GM19025 (cell line): Measurements from ENCODE around the gene NPLOC4.
"Not testable (repeated sequence)": the region's sequence is repeated elsewhere in the genome, so short reads cannot be mapped to it uniquely, and the experiment has no call there.

Experiments
- ATAC-seq: cut with Tn5 transposase; IDR thresholded peaks from one replicate; pipeline ENCODE4 v1.9.1; 2021; ENCODE audit warnings: mild to moderate bottlenecking, low read depth, moderate library complexity; ENCODE audit not compliant: unreplicated experiment

The NPLOC4 gene

DNA sequence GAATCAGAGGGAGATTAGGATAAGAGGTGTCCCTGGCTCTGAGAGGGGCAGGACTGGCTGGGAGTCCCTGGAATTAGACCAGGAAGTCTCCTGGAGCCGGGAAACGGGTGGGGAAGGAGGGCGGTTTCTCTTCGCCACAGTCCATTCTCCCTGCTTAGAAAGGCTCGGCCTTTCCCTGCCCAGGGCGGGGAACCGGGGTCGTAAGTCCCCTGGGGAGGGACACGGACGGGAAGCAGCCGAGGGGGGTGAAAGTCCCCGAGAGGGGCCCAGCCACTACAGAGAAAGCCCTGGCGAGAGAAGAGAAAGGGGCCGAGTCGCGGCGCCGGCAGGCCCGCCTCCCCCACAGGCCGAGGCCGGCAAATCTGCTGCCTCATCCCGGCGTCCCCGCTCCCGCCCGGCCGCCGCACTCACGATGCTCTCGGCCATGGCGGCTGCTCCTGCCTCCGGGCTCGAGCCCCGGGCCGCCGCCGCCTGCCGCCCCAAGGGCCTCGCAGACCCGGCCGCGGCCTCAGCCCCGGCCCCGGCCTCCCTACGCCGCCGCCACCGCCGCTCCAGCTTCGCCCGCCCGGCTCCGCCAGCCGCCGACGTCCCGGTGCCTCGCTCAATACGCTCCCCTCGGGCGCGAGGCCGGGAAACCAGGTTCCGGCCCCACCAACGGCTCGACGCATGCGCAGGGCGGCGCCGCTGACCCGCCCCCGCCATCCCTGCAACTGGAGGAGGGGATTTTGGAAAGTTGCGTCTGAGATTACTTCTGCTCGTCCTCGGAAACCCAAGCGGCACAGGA lies at the start of gene NPLOC4, which contains the start of gene TSPAN10:
Gene NPLOC4 (minus strand): TSS at position 608 of the 784 bp plus-strand sequence. CDS start 182 bp downstream, at position 426.
Gene TSPAN10 (plus strand): TSS at position 692 of the 784 bp plus-strand sequence. CDS start 5,217 bp downstream, outside the sequence.
- ATAC-seq = peak; percentile 85

DNA sequence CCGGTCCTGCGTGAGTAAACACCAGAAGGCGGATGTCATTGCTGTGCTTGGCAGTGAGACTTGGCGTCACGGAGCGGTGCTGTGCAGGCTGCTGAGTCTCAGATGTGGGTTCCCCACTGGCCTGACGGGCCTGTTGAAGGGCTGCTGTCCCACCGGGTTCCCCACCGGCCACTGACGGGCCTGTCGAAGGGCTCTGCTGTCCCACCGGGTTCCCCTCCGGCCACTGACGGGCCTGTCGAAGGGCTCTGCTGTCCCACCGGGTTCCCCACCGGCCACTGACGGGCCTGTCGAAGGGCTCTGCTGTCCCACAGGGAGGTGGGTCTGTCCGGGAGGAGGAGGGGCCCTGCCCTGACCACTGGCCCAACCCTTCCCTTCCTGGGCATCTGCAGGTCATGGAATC lies 49.7 kb upstream of the NPLOC4 start:
- ATAC-seq = no peak

DNA sequence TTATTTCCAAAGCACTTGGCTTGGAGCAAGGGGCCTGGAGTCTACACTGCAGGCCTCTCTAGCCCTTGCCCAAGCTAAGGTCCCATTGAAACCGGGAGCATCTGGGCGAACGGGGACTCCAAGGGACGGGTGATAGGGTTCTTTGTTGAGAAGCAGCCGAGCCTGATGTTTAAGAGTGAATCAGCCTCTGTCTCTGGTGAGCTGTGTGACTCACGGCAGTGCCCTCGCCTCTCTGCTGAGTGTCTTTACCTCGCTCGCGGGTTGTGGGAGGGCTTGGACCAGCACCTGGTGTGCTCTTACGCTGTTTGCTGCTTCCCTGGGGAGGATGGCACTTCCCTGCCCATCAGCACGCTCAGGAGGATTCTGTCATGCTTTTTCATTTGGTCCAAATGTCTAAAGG lies 48.2 kb upstream of the NPLOC4 start:
- ATAC-seq = no peak

DNA sequence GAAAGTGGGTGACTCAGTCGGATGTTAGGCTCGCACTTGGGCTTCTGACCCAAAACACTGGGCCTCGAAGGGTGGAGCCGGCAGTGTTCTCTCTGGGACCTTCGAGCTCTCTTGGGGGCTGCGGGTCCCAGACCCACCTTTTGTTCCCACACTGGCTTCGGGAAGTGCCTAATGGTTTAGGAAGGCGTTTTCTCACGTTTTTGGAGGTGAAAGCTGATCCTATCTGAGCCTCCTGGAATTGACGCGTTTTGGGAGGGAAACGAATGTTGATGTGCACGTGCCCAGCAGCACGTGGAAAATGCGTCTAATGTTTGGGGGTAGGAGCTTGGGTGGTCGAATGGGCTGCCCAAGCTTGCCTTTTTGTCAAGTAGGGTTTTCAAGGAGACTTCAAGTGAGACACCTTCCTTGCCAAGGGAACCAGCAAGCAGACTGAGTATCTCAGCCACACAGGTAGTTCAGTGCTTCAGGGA lies 47.6 kb upstream of the NPLOC4 start:
- ATAC-seq = no peak

DNA sequence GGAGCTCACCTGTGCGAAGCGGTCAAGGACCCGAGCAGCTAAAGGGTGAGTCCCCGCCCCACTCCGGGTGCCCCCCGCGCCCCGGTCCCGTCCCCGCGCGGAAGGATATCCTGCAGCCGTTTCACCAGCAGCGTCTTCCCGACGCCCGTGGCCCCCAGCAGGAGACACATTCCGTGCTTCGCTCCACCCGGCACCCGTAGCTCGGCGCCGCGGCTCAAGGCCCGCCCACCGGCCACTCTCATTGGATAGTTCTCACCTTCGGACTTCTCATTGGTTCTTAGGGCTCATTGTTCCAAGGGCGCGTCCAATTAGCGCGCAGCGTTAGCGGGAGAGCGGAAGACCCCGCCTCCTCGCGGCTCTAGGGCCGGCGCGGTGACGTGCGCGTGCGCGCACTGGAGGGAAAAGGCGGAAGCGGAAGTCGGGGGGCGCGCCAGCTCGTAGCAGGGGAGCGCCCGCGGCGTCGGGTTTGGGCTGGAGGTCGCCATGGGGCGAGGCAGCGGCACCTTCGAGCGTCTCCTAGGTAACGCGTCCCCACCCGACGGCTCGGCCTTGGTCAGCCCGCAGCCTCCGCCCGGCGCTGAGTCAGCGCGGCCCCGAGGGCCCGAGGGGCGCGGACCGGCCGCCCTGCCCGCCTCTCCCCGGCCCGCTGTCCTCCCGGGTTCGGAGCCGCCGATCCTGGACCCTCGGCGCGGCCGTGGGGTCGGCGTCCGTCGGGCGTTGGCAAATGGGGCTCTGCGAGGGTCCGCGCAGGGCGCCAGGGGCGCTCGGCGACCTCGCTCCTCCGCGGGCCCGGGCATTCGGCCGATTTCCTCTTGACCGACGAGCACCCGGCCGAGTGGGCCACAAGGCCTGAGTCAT lies 46.9 kb upstream of the NPLOC4 start, which contains the start of the genes ARL16 and HGS:
Gene ARL16 (minus strand): TSS at position 214 of the 858 bp plus-strand sequence. CDS start 44 bp downstream, at position 170.
Gene HGS (plus strand): TSS at position 428 of the 858 bp plus-strand sequence. CDS start 56 bp downstream, at position 484.
- peak; percentile 89 for ATAC-seq

DNA sequence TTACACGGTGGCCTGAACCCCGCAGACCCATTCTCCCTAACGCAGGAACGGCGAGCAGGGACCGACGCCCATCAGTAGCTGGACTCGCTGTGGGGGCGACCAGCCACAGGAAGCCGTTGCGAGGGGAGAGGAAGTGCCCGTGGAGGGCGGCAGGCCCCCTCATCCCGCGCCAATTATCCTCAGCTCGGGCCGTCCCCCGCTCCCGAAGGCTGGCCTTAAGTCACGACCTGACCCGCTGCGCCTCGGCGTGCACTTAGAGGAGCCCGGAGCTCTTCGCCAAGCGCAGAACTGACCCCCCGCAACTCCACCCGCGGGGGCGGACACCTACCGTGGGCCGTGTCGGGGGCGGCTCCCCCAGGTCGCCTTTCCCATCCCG lies 46.3 kb upstream of the NPLOC4 start:
- no peak for ATAC-seq

DNA sequence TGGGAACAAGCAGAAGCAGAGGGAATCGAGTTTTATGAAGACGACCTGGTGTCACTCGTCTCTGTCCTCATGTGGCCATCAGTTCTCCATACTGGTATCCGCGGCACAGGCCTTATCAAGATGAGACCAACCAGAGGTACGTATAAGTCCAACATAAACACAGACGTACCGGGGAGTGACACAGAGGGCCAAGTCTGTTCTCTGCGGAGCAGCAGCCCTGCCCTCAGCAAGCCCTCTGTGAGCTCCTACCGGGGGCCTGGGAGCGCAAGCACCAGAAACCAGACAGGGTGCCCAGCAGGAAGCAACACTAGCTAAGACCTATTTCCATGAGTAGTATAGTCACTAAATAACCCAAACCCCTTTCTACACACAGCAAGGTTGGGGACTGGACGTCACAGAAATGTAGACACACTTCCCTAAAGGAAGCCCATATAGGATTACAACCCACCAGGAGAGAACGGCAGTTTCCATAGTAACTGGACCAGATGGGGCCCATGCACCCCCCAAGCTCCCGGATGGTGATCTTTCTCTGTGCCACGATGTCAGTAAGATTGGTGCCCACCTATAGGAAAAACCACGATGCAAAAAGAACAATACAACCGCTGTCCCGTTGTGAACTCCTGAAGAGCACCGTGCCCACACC lies 45.8 kb upstream of the NPLOC4 start:
- no peak for ATAC-seq

DNA sequence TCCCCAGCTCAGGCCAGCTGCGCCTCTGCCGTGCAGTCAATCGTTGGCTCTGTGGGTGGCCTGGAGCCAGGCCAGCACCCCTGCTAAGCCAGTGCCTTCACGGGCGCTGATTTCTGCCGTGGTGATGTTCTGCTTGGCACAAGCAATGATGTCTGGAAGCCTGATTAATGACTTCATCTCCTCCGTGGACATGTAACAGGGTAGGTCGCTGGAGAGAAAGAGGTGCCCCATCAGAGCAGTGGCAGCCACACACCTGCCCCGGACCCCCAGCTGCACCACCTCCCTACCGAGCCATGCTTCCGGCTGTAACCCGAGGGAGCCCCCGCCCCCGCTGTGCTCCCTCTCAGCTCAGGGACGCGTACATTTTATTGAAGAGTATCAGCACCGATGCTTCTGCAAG lies 44.8 kb upstream of the NPLOC4 start:
- no peak for ATAC-seq

DNA sequence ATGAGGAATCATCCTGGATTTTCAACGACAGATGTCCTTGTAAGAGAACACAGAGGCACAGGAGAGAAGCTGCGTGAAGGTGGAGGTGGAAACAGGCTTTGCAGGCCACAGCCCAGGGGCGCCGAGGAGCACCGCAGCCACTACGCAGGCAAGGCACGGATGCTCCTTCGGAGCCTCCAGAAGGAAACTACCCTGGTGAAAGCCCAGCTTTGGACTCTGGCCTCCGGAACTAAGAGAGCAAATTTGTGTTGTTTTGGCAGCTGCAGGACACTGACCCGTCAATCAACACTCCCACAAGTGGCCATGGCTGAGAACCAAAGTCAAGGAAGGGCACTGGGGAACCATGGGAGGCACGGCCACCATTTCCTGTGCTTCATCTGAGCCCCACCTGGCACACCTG lies 43.2 kb upstream of the NPLOC4 start:
- ATAC-seq = no peak

DNA sequence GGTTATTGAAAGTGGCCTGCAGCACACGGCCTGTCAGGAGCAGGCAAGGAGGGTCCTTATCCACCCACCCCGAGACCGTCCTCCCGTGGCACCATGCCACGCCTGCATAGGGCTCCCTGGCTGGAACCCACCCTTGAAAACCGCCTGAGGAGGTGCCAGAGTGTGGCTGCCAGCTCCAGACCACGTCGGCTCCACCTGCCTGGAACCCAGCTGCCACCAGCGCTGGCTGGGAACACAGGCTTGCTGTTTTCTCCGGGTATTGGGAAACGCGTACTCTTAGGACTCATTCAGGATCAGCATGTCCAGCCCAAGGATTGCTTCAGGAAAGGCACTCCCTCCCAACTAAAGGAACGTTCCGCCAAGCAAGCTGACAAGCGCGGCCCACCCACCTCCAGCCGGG lies 40.0 kb upstream of the NPLOC4 start:
- ATAC-seq = no peak

DNA sequence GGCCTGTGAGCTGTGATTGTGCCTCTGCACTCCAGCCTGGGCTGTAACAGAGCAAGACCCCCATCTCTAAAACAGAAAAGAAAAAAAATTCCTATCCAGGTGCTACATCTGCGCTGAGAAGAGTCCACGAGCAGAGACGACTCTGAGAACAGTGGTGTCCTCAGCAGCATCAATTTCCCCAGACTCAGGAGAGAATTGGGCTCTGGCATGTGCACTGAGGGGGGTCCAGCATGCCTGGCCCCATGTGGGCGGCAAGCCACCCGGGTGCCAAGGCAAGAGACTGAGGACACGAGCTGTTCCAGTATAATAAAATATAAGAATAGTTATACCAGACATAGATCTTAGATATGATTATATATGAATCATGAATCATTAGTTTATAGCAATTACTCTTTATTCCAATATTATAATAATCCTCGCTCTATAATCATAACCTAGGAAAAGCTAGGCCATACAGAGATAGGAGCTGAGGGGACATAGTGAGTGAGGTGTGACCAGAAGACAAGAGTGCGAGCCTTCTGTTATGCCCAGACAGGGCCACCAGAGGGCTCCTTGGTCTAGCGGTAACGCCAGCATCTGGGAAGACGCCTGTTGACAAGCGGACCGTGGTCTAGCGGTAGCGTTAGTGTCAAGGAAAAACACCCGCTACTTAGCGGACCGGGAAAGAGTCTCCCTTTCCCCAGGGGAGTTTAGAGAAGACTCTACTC lies 38.8 kb upstream of the NPLOC4 start:
- not testable (repeated sequence) for ATAC-seq

DNA sequence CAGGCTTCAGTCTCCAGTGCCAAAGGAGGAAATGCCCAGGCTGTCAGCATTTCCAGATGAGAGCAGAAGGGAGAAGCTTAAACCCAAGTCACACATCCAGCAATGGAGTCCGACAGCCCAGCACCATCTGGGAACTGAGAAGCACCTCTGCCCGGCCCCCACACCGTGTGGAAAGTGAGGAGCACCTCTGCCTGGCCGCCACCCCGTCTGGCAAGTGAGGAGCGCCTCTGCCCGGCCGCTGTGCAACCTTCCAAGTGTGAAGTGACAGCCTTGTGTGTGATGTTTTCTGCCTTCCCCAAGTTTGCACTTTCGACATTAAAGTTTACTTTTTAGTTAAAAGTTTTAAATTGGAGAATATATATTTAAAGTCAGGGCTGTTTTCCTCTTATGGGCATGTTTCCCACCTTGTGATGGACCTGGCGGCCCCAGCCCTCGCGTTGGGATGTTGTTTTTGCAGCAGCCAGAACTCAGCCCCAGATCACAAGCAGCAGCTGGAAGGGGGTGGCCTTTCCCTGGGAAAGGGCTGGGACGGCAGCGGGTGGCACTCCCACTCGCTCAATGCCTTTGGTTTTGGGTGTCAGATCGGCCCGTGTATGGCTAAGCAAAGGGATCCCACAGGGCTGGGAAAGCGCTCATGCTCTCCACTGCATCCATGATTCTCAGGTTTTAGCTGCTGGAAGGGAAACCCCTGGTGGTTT lies 36.8 kb upstream of the NPLOC4 start:
- no peak for ATAC-seq

DNA sequence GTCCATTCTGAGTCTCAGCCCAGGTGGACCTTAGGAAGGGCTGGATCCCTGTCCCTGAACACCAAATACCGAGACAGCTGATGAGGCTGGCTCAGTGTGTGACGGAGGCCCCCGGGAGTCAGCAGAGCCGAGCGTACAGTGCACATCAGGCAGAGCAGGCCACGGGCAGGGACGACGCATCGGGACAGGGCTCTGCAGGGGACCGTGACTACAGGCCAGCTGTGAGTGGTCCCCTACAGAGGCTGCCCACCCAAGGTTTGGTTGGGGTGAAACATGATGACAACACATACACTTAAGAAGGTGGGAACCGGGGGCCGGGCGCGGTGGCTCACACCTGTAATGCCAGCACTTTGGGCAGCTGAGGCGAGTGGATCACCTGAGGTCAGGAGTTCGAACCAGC lies 36.0 kb upstream of the NPLOC4 start:
- no peak for ATAC-seq

DNA sequence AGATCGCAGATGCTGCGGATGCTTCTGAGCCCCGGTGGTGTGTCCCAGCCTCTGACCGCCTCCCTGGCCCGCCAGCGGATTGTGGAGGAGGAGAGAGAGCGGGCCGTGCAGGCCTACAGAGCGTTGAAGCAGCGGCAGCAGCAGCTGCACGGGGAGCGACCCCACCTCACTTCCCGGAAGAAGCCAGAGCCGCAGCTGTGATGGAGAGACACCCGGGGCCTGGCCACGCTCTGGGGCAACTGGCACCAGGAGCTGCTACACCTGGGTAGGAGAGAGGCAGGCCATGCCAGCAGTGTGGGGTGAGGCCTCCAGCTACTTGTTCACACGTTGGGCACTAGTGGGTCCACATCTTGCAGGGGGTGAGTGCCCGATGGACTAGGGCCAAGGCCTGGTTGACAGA lies 35.6 kb upstream of the NPLOC4 start:
- no peak for ATAC-seq

DNA sequence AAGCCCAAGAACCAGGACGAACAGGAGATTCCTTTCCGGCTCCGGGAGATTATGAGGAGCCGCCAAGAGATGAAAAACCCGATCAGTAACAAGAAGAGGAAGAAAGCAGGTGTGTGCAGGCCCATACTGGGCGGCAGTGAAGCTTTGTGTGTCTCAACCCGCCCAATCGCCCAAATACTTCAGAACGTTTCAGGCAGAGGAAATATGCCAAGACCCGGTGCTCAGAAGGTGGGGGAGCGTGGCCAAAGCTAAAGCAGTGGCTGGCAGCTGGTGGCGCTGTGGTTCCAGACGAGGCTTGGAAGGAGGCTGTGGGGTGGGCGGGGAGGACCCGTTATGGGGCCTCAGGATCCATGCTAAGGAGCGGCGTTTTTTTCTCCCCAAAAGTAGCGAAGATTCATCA lies 30.8 kb upstream of the NPLOC4 start:
- ATAC-seq = no peak

DNA sequence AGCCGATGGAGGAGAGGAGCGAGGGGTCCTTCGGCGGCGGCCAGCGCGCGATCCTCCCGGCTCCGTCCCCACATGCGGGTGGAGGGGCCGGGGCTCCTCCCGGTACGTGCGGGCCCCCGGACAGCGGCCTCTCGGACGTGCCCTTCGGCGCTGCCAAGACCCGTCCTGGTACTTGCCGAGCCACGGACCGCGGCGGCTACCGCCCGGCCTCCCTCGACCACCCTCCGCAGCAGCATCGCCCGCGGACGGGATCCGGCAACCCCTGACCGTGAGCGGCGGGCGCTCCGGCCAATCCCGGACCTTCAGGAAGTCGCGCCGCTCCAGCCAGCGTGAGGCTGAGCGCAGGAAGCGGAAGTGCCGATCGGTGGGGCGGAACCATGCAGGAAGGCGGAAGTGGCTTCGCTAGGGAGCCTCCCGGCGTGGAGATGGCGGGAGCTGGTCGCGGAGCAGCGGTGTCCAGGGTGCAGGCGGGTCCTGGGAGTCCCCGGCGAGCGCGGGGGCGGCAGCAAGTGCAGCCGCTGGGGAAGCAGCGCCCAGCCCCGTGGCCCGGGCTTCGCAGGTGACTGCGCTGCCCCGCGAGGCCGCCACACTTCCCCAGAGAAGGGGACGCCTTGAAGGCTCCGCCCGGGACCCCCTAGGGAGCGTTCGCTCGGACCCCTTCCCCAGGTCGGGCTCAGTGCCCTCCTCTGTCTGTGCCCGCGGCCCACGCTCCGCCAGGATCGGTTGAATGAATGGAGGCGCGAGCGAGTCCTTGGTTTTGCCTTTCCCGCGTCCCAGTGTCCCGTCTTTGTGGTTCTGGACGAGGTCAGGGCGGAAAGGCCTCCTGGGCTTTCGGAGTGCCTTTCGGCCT lies 29.7 kb upstream of the NPLOC4 start, which contains the start of the genes CCDC137 and OXLD1:
Gene CCDC137 (plus strand): TSS at position 396 of the 850 bp plus-strand sequence. CDS start 30 bp downstream, at position 426.
Gene OXLD1 (minus strand): TSS at position 264 of the 850 bp plus-strand sequence. CDS start 28 bp downstream, at position 236.
- ATAC-seq = peak; percentile 90

DNA sequence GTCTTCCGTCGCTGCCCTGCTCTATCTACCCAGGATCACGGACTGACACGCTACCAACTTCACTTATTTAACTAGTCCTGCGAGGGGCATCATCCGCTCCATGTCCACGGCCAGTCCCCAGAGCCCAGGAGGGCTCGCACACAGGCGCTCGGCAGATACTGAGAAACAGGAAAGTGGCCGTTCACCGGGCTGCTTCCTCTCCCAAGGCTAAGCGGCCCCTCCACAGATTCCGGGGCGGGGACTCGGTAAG lies 29.1 kb upstream of the NPLOC4 start:
- no peak for ATAC-seq

DNA sequence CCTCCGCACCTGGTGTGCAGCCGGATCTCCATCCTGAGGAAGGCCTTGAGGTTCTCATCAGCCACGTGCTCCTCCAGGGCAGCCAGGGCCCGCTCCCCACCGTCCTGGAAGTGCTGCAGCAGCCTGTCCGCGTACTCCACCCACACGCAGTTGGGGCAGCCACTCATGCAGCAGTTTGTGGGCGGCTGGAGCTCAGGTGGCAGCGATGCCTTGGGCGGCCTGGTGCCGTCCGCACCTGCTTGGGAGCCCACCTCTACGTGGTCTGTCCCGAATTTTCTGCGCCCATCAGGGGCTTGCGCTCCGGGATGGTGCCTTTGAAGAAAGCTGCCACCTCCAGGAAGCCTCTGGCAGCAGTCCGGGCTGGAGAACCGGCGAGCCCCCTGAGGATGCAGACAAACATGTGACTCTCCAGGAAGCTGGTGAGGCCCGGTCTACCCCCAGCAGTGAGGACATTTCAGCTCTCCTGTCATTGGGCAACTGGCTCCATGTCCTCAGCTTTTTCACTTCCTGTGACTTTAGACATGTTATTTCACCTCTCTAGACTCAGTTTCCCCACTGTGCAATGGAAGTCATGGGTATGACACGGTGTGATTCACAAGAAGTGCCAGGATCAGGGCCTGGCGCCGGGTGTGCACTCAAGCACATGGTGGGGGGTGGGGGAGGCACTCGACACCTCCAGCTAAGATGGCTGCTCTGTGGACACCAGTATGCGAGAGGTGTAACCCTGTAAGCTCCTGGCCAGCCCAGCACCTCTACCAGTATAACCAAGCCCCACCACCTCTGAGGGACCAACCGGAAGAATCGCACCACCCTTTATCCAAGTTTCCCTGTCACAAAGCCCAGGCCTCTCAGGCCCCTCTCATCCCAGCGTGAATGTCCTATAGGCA lies 28.5 kb upstream of the NPLOC4 start:
- no peak for ATAC-seq
